ENCODE data around the gene ASRGL1. TPM values are rescaled to one million over a fixed set of nuclear protein-coding genes. Genes with fewer than 3 reads are reported as not detected.

The ASRGL1 gene
- total and polyA plus RNA-seq, 8 donors: 2.9 to 82.0 (median 35.3) TPM

DNA sequence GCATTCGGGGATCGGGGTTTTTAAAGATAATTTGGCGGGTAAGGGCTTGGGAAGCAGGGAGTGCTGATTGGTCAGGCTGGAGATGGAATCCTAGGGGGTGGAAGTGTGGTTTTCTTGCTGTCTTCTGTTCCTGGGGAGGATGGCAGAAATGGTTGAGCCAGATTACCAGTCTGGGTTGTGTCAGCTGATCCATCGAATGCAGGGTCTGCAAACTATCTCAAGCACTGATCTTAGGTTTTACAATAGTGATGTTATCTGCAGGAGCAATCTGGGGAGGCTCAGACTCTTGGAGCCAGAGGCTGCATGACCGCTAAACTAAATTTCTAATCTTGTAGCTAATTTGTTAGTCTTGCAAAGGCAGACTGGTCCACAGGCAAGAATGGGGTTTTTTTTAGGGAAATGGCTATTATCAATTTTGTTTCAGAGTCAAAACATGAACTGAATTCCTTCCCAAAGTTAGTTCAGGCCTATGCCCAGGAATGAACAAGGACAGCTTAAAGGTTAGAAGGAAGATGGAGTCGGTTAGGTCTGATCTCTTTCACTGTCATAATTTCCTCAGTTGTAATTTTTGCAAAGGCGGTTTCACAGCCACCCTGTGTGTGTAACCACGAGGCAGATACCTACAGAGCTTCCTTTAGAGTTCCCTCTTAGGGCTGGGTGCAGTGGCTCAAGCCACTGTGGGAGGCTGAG is 91.8 kb downstream of the ASRGL1 start:
- Histone ChIP-seq H3K27me3 (no peaks in the 10 kb centered on the region), H3K4me3 (no peak overlapping the region), H3K36me3 (no peaks in the 10 kb centered on the region), H3K27ac (peak overlapping the region in 1 of 5 donors; percentile 55), H3K4me1 (peaks cover 14 to 69% (median 42%) of the 10 kb centered on the region in 4 donors), H3K9me3 (no peaks in the 10 kb centered on the region)
- DNase-seq: no peak
- WGBS, 5 donors: 66 to 82% (median 75%) methylated on average over 8 of the region's 8 CpGs
- TF ChIP-seq, protein P1, sequence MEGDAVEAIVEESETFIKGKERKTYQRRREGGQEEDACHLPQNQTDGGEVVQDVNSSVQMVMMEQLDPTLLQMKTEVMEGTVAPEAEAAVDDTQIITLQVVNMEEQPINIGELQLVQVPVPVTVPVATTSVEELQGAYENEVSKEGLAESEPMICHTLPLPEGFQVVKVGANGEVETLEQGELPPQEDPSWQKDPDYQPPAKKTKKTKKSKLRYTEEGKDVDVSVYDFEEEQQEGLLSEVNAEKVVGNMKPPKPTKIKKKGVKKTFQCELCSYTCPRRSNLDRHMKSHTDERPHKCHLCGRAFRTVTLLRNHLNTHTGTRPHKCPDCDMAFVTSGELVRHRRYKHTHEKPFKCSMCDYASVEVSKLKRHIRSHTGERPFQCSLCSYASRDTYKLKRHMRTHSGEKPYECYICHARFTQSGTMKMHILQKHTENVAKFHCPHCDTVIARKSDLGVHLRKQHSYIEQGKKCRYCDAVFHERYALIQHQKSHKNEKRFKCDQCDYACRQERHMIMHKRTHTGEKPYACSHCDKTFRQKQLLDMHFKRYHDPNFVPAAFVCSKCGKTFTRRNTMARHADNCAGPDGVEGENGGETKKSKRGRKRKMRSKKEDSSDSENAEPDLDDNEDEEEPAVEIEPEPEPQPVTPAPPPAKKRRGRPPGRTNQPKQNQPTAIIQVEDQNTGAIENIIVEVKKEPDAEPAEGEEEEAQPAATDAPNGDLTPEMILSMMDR (IDR thresholded peaks at IDR 0.05): no peak
- TF ChIP-seq POLR2AphosphoS5 (IDR thresholded peaks at IDR 0.05) (no peak), EP300 (IDR thresholded peaks at IDR 0.05) (no peak), POLR2A (IDR thresholded peaks at IDR 0.05) (no peak)
- intact Hi-C loops (cut with DNase I; ENCODE audit: low total_unique reads): no loop called here

DNA sequence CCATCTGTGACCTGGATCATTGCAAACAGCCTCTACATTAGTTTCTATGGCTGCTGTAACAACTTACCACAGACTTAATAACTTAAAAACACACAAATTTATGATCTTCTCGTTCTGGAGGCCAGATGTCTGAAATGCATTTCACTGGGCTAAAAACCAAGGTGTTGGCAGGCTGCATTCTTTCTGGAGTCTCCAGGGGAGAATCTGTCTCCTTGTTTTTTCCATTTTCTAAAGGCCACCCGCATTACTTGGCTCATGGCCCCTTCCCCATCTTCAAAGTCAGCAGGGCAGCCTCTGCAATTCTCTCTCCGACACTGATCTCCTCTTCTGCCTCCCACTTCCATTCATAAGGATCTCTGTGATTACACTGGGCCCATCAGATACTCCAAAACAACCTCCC is 93.2 kb downstream of the ASRGL1 start:
- Histone ChIP-seq H3K4me1 (peaks cover 14 to 64% (median 35%) of the 10 kb centered on the region in 4 donors), H3K36me3 (no peaks in the 10 kb centered on the region), H3K27ac (peak overlapping the region in 3 of 5 donors; percentile 15 to 44 (median 27)), H3K9me3 (no peaks in the 10 kb centered on the region), H3K27me3 (no peaks in the 10 kb centered on the region), H3K4me3 (no peak overlapping the region)
- intact Hi-C loops (cut with DNase I; ENCODE audit: low total_unique reads): no loop called here
- TF ChIP-seq POLR2AphosphoS5 (IDR thresholded peaks at IDR 0.05) (no peak), EP300 (IDR thresholded peaks at IDR 0.05) (no peak), POLR2A (IDR thresholded peaks at IDR 0.05) (no peak)
- TF ChIP-seq, protein P1 (IDR thresholded peaks at IDR 0.05): no peak
- 68 to 82% (median 79%) methylated on average over 3 of the region's 3 CpGs for WGBS, 5 donors
- DNase-seq: no peak

DNA sequence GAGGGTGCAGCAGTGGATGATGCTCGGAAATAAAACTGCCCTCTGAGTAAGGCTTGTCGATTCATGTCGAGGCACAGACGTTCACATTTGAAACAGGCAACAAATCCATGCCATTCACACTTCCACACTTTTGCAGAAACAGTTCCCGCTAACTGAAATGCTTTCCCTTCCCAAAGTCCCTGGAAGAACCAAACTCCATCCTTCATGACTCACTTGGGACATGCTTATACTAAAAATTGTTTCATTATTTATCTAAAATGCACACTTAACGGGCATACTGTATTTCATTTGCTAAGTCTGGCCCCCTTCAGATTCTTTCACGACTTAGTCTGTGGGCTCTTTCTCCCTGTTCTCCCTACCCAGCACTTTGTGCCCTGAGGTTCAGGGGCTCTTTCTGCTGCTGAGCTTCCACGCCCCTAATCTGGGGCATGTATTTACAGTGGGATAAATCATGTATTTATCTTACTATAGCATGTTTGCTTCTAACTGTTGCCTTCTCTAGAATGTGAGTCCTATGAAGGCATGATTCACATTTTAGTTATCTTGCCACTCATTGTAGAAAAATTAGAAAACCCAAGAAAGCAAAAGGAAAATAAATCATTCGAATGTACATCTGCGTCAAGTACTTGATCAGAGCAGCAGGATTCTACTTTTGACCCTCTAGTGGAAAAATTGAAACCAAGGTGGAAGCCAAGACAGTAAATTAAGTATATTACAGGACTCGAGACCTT is 94.1 kb downstream of the ASRGL1 start:
- Histone ChIP-seq H3K4me3 (no peak overlapping the region), H3K27me3 (no peaks in the 10 kb centered on the region), H3K36me3 (no peaks in the 10 kb centered on the region), H3K4me1 (peaks cover 14 to 67% (median 35%) of the 10 kb centered on the region in 4 donors), H3K9me3 (no peaks in the 10 kb centered on the region), H3K27ac (peak overlapping the region in 4 of 5 donors; percentile 15 to 81 (median 36))
- TF ChIP-seq POLR2AphosphoS5 (IDR thresholded peaks at IDR 0.05) (no peak), POLR2A (IDR thresholded peaks at IDR 0.05) (no peak), EP300 (IDR thresholded peaks at IDR 0.05) (no peak)
- TF ChIP-seq, protein P1 (IDR thresholded peaks at IDR 0.05): no peak
- intact Hi-C loops (cut with DNase I; ENCODE audit: low total_unique reads): no loop called here
- DNase-seq: no peak
- 48 to 57% (median 53%) methylated on average over 11 of the region's 11 CpGs for WGBS, 5 donors

DNA sequence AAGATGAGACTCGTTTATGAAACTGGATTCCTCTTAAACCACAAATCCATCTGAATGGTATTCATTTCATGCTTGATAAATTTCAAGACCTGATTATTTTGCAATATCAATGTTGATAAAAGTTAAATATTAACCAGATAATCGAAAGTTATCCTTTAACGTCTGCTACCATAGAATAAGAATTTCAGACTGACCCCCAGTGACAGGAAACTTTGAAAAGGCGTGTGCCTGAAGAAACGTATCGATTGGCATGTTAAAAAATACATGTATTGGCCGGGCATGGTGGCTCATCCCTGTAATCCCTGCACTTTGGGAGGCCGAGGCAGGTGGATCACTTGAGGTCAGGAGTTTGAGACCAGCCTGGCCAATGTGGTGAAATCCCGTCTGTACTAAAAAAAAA is 95.4 kb downstream of the ASRGL1 start:
- WGBS, 5 donors: 27 to 51% (median 37%) methylated on average over 9 of the region's 9 CpGs
- Histone ChIP-seq H3K27ac (peak overlapping the region in 3 of 5 donors; percentile 44 to 81 (median 71)), H3K27me3 (no peaks in the 10 kb centered on the region), H3K4me1 (peaks cover 14 to 53% (median 35%) of the 10 kb centered on the region in 4 donors), H3K36me3 (no peaks in the 10 kb centered on the region), H3K9me3 (no peaks in the 10 kb centered on the region), H3K4me3 (no peak overlapping the region)
- intact Hi-C loops (cut with DNase I; ENCODE audit: low total_unique reads): no loop called here
- TF ChIP-seq, protein P1 (IDR thresholded peaks at IDR 0.05): no peak
- TF ChIP-seq POLR2A (IDR thresholded peaks at IDR 0.05): no peak
- no peak for TF ChIP-seq EP300 (IDR thresholded peaks at IDR 0.05)
- no peak for TF ChIP-seq POLR2AphosphoS5 (IDR thresholded peaks at IDR 0.05)
- no peak for DNase-seq
